Ishikawa (cell line): ENCODE measurements around the gene SELENOW.

Experiments used
- CEBPB ChIP-seq: IDR thresholded peaks from 2 replicates; pipeline ENCODE4 v1.6.1; 2012
- CREB1 ChIP-seq: IDR thresholded peaks from 2 replicates; pipeline ENCODE4 v1.6.1; 2012; ENCODE audit warnings: low read depth
- EGR1 ChIP-seq: IDR thresholded peaks from 2 replicates; pipeline ENCODE4 v1.6.1; 2012
- EP300 ChIP-seq: IDR thresholded peaks from 2 replicates; pipeline ENCODE4 v1.6.1; 2012; ENCODE audit warnings: borderline replicate concordance
- FOXM1 ChIP-seq: IDR thresholded peaks from 2 replicates; pipeline ENCODE4 v1.6.1; 2012; ENCODE audit warnings: low read depth, borderline replicate concordance
- RAD21 ChIP-seq: IDR thresholded peaks from 2 replicates; pipeline ENCODE4 v1.6.1; 2012; ENCODE audit warnings: low read depth
- REST ChIP-seq: IDR thresholded peaks from 2 replicates; pipeline ENCODE4 v1.6.1; 2012; ENCODE audit warnings: low read depth, mild to moderate bottlenecking
- TAF1 ChIP-seq: IDR thresholded peaks from 2 replicates; pipeline ENCODE4 v1.6.1; 2012; ENCODE audit warnings: low read depth, mild to moderate bottlenecking
- TEAD4 ChIP-seq: IDR thresholded peaks from 2 replicates; pipeline ENCODE4 v1.6.1; 2012
- USF1 ChIP-seq: IDR thresholded peaks from 2 replicates; pipeline ENCODE4 v1.6.1; 2012
- YY1 ChIP-seq: IDR thresholded peaks from 2 replicates; pipeline ENCODE4 v1.6.1; 2012; ENCODE audit warnings: low read depth
- ZBTB7A ChIP-seq: IDR thresholded peaks from 2 replicates; pipeline ENCODE4 v1.6.1; 2012; ENCODE audit warnings: low read depth
- TF ChIP-seq, protein P1 (sequence below): IDR thresholded peaks from 2 replicates; pipeline ENCODE4 v1.6.1; 2012

DNA sequence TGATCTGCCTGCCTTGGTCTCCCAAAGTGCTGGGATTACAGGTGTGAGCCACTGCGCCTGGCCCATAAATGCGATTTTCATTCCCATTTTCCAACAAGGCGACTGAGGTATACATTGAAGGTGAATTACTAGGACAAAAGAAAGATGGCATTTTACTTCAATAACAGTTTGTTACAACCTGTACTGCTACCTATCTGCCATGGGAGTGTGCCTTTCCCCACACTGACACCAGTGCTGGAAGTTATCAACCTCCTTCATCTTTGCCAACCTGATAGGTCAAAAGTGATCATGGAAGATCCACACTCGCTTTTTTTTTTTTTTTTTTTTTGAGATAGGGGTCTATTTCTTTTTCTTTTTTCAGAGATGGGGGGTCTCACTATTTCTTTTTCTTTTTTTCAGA lies 54.2 kb downstream of the SELENOW start:
- no peak for TF ChIP-seq REST
- no peak for TF ChIP-seq CEBPB
- no peak for TF ChIP-seq RAD21
- no peak for TF ChIP-seq EP300
- TF ChIP-seq YY1, result no peak
- no peak for TF ChIP-seq TEAD4
- TF ChIP-seq ZBTB7A, result no peak
- no peak for TF ChIP-seq CREB1
- TF ChIP-seq EGR1, result no peak
- TF ChIP-seq, protein P1, sequence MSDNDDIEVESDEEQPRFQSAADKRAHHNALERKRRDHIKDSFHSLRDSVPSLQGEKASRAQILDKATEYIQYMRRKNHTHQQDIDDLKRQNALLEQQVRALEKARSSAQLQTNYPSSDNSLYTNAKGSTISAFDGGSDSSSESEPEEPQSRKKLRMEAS, result no peak
- TF ChIP-seq FOXM1, result no peak
- no peak for TF ChIP-seq TAF1
- no peak for TF ChIP-seq USF1
